HG02943 (cell line): ENCODE data around the gene SIGLEC11.

Experiments used
- ATAC-seq: cut with Tn5 transposase; IDR thresholded peaks from one replicate; pipeline ENCODE4 v1.9.1; 2021; ENCODE audit warnings: mild to moderate bottlenecking, low read depth, moderate library complexity; ENCODE audit not compliant: unreplicated experiment

The SIGLEC11 gene

GRCh38 chr19:49908480-49909420, 52.2 kb downstream of the SIGLEC11 start:
- ATAC-seq: no peak

- no peak for ATAC-seq
Observed at GRCh38 chr19:49907745-49908446, 53.1 kb downstream of the SIGLEC11 start.

- ATAC-seq: no peak
Observed at GRCh38 chr19:49906879-49907564, 54.0 kb downstream of the SIGLEC11 start.

GRCh38 chr19:49904136-49904535, 56.8 kb downstream of the SIGLEC11 start:
- no peak for ATAC-seq
